ENCODE results near the gene BSN.
"Not testable (repeated sequence)": the region's sequence is repeated elsewhere in the genome, so short reads cannot be mapped to it uniquely, and the experiment has no call there.

Gene BSN

GRCh38 chr3:49673715-49674496 lies 119.6 kb downstream of the BSN start, which contains the start of gene APEH:
APEH (plus strand) TSS chr3:49674351; CDS start chr3:49674402, 51 bp downstream.
- peak; percentile 95 for DNase-seq (ENCODE audit: low spot score)

DNA sequence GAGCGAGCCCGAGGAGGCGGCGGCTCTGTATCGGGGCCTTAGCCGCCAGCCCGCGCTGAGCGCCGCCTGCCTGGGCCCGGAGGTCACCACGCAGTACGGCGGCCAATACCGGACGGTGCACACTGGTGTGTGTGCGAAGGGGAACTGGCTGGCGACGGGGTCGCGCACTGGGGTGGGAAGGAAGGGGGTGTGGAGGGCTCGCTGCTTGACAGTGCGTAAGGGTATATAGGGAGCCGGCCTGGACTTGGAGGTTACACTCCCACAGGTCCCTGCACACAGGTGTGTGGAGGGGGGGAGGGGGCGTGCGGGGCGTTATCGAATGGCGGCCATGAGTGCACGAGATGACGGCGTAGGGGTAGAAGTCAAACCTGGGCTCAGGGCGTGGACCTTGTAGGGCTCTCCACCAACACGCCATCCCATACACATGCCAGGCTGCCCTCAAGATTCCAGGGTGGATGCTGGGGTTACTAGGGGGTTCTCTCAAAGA lies 120.3 kb downstream of the BSN start:
- DNase-seq (ENCODE audit: low spot score): no peak

- DNase-seq (ENCODE audit: low spot score): no peak
These were observed 121.6 kb downstream of the BSN start for GRCh38 chr3:49675912-49676311.

DNA sequence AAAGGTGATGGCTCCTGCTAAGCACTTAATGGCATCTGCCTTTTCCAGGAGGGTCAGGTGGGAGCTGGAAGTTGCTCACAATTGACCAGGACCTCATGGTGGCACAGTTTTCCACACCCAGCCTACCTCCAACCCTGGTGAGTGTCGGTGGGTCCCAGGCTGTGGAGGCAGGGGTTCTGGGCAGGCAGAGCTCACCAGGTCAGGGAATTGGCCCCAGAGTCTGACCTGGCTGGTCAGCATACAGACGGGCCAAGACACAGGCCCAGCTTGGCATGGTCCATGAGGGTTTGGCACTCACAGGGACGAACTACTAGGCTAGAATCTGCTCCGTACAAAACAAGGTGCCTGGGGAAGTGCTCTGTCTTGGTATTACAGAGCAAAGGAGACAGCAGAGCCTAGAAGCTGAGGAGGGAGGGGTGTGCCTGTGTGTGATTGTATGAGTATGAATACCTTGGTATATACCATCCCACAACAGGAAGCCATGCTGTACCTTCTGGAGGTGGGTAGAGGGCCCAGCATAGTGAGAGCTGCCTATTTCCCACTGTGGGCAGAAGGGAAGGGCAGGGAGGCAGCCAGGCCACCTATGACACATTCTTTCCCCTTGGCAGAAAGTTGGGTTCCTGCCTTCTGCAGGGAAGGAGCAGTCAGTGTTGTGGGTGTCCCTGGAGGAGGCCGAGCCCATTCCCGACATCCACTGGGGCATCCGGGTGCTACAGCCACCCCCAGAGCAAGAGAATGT lies 126.4 kb downstream of the BSN start:
- DNase-seq (ENCODE audit: low spot score): no peak

- no peak for DNase-seq (ENCODE audit: low spot score)
These were observed 126.9 kb downstream of the BSN start for GRCh38 chr3:49681232-49681522.

- DNase-seq (ENCODE audit: low spot score): no peak
These were observed 127.3 kb downstream of the BSN start for GRCh38 chr3:49681543-49681942.

- peak; percentile 39 for DNase-seq (ENCODE audit: low spot score)
These were observed 128.9 kb downstream of the BSN start for GRCh38 chr3:49683162-49683561.

DNA sequence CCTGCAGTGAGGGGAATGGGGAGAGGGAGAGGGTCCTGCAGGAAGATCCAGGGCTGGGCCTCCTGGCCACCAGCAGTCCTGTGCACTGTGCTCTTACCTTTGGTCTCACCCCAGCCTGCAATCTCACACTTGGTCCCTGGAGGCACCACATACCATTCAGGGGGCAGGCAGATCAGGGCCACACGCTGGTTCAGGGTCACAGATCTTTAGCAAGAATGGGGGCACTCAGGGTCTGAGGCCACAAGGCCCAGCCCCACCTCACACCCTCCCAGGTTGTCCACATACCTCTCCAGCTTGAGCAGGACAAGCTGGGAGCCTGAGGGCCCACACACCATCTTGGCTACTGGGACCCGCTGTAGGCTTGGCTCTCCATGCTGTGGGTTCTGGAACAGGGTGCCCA lies 130.2 kb downstream of the BSN start:
- DNase-seq (ENCODE audit: low spot score): not testable (repeated sequence)

DNA sequence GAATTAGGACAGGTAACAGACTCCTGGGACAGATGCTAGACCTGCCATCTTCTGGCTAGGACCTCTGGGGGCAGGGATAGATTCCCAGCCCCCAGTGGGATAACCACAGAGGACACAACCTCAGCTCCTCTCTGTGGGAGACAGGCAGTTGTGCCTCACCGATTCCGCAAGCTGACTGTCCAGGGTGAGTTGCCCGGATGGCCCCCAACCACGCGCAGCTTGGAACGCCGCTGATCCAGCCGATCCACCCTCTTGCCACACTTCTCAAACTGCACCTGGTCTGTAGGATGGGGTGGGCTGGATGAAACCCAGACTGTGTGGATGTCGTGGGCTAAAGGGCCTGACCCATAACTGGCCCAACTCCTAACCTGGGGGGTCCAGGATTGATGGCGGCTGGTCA lies 130.8 kb downstream of the BSN start:
- not testable (repeated sequence) for DNase-seq (ENCODE audit: low spot score)

DNA sequence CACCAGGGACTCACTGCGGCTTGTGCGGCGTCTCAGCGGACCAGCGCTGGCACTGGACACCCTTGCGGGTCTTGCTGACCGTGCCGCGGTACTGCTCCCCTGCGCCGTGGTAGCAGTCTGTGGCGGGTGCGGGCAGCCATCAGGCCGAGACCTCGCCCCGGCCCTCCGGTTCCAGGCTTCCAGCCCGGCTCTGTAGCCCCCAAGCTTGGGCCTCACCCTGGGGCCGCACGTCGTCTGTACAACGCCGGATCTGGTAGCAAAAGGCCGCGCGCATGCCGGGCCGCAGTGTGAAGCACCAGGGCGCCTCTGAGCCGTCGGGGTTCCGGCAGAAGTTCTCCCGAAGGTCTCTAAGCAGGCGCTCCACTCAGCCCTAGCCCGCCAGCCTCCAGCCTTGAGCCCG lies 131.6 kb downstream of the BSN start:
- DNase-seq (ENCODE audit: low spot score): not testable (repeated sequence)

DNA sequence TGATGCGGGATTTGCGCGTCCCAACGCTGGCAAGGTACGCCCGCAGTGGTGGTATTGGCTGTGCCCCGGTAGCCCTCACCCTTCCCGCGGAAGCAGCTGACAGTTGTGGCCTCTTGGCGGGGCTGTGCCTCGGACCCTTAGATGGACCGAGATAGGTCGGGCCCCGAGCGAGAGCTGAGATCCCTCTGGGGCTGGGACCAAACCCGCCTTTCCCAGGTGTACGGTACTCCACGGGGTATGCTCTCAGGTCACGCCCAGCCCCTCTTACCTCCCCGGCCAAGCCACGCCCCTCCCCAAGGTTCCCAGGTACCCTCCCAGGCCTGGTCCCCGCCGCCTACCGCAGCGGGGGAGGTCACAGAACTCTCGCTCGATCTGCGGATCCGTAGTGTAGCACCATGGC lies 132.1 kb downstream of the BSN start:
- DNase-seq (ENCODE audit: low spot score): not testable (repeated sequence)

GRCh38 chr3:49686769-49687423 lies 132.6 kb downstream of the BSN start:
- not testable (repeated sequence) for DNase-seq (ENCODE audit: low spot score)

- not testable (repeated sequence) for DNase-seq (ENCODE audit: low spot score)
These were observed 133.1 kb downstream of the BSN start for GRCh38 chr3:49687424-49687795.

DNA sequence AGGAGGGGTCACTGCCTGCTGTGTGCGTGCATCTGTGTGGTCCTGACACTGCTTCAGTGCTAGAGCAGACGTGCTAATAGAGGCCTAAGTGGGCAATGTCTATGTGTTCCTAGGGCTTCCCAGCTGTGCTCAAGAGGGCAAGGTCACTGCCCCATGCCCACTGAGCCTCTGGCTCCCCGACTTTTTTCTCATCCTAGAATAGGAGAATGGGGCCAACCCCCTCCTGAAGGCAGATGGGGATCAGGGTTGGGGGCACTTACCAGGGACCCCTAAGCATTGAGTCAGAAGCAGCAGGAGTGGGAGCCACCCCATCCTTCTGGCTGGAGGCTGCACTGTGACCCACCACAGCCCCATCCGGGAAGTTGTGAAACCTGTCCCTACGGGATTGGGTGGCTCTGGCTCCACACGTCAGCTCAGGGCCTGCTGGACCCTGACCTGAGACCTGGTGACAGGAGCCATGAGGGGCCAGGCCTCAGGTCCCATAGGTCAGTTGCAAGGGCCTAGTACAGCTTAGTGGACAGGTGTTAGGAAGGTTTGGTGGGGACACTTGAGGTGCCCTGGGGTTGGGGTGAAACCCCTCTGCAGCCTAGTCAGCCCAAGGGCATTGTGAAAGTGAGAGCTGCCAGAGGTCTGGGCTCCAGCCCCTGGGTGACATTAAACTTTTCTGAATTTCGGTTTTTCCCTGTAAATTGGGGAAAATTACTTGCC lies 134.2 kb downstream of the BSN start:
- DNase-seq (ENCODE audit: low spot score): not testable (repeated sequence)

GRCh38 chr3:49689046-49689907 lies 135.0 kb downstream of the BSN start, which contains the start of the genes MST1 and RNF123:
MST1 (minus strand) TSS chr3:49689474; CDS start chr3:49688691, 783 bp downstream.
RNF123 (plus strand) TSS chr3:49689557; CDS start chr3:49691166, 1,609 bp downstream.
- DNase-seq (ENCODE audit: low spot score): peak; percentile 87

GRCh38 chr3:49689908-49690624 lies 135.8 kb downstream of the BSN start:
- not testable (repeated sequence) for DNase-seq (ENCODE audit: low spot score)

DNA sequence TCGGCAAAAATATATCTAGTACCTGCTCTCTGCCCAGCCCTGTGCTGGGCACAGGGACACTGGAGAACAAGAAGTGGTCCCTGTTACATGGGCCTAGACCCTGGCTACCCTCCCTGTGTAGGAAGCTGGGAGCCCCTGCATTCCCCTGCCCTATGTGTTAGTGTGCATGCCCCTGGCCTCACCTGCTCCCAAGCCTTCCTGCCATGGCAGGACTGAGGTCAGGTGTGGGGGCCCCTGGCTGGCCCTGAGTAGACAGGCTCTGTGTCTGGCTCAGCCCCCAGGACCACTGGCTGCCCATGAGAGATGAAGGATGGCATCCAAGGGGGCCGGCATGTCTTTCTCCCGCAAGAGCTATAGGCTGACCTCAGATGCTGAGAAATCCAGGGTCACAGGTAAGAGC lies 136.6 kb downstream of the BSN start:
- not testable (repeated sequence) for DNase-seq (ENCODE audit: low spot score)

DNA sequence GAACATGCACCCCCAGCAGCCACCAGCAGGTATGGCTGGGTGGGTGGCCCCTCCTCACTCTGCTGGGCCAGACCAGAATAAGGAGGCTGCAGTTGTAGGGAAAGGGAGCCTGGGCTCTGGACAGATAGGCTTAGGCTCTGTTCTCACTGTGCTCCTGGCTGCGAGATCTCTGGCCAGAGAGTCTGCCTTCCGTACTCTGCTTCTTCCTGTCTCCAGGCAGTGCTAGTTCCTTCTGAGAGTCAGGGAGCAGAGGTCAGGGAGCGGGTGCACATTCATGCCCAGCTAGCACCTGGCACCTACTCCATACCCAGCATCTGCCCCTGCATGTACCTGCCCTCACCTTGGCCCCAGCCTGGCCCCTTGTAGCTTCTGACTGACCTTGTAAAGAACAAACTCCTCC lies 137.2 kb downstream of the BSN start:
- DNase-seq (ENCODE audit: low spot score): not testable (repeated sequence)

- DNase-seq (ENCODE audit: low spot score): not testable (repeated sequence)
These were observed 140.3 kb downstream of the BSN start for GRCh38 chr3:49694409-49695070.
